DND-41 (cell line): Measurements from ENCODE around the gene RNF223.

ENCODE experiments used
- ATAC-seq: fragments of 200-7000 bp; cut with Tn5 transposase; 3 replicates; pipeline ENCODE4 v1.9.1; 2021; ENCODE audit warnings: low read depth; ENCODE audit not compliant: insufficient read depth
- DNase-seq: peaks from one replicate; pipeline ENCODE4 v3.0.0-alpha.2; 2020
- H2AFZ ChIP-seq: 2 replicates; pipeline ENCODE4 v1.6.0; 2012; ENCODE audit warnings: low read depth, low read length
- H3K27ac ChIP-seq: 2 replicates; pipeline ENCODE4 v1.5.1; 2012; ENCODE audit warnings: low read length, inconsistent platforms
- H3K27me3 ChIP-seq: fragments of 200-600 bp; sonication (generic); 2 replicates; pipeline ENCODE4 v1.6.0; 2012; ENCODE audit warnings: low read length, mild to moderate bottlenecking, inconsistent platforms; ENCODE audit not compliant: insufficient read depth, poor library complexity
- H3K36me3 ChIP-seq: 2 replicates; pipeline ENCODE4 v1.5.1; 2012; ENCODE audit warnings: low read length, inconsistent platforms; ENCODE audit not compliant: insufficient read depth
- H3K4me1 ChIP-seq: 2 replicates; pipeline ENCODE4 v1.5.1; 2012; ENCODE audit warnings: mild to moderate bottlenecking, low read length; ENCODE audit not compliant: insufficient read depth
- H3K4me2 ChIP-seq: 2 replicates; pipeline ENCODE4 v1.6.0; 2012; ENCODE audit warnings: mild to moderate bottlenecking, moderate library complexity, low read length, inconsistent platforms; ENCODE audit not compliant: insufficient read depth
- H3K4me3 ChIP-seq, 2 experiments: fragments of 200-600 bp in 1 of 2; shearing (Covaris generic) in 1 of 2; 2 replicates each; pipeline ENCODE4 v1.5.1; 2012 to 2016; ENCODE audit warnings: inconsistent platforms in 2 of 2, low read length in 2 of 2, mild to moderate bottlenecking in 2 of 2, low read depth in 1 of 2, moderate library complexity in 1 of 2
- H3K79me2 ChIP-seq: 2 replicates; pipeline ENCODE4 v1.6.0; 2012; ENCODE audit warnings: low read length, inconsistent platforms; ENCODE audit not compliant: insufficient read depth
- H3K9ac ChIP-seq: 2 replicates; pipeline ENCODE4 v1.6.0; 2012; ENCODE audit warnings: low read depth, mild to moderate bottlenecking, inconsistent platforms, low read length, moderate library complexity
- H3K9me3 ChIP-seq: 2 replicates; pipeline ENCODE4 v1.5.1; 2012; ENCODE audit warnings: low read length, moderate library complexity, mild to moderate bottlenecking, inconsistent platforms; ENCODE audit not compliant: insufficient read depth, severe bottlenecking
- H4K20me1 ChIP-seq: 2 replicates; pipeline ENCODE4 v1.6.0; 2012; ENCODE audit warnings: low read length; ENCODE audit not compliant: insufficient read depth
- EZH2 ChIP-seq: IDR thresholded peaks from 3 replicates; pipeline ENCODE4 v1.6.1; 2012; ENCODE audit warnings: borderline replicate concordance, low read depth, mild to moderate bottlenecking, moderate library complexity, low read length, inconsistent platforms; ENCODE audit not compliant: severe bottlenecking
- TF ChIP-seq, protein P1 (sequence below): IDR thresholded peaks from 2 replicates; pipeline ENCODE4 v1.5.1; 2012; ENCODE audit warnings: borderline replicate concordance, low read length, moderate library complexity, mild to moderate bottlenecking; ENCODE audit not compliant: poor library complexity, severe bottlenecking; ENCODE audit errors: extremely low read depth

RNF223 gene

DNA sequence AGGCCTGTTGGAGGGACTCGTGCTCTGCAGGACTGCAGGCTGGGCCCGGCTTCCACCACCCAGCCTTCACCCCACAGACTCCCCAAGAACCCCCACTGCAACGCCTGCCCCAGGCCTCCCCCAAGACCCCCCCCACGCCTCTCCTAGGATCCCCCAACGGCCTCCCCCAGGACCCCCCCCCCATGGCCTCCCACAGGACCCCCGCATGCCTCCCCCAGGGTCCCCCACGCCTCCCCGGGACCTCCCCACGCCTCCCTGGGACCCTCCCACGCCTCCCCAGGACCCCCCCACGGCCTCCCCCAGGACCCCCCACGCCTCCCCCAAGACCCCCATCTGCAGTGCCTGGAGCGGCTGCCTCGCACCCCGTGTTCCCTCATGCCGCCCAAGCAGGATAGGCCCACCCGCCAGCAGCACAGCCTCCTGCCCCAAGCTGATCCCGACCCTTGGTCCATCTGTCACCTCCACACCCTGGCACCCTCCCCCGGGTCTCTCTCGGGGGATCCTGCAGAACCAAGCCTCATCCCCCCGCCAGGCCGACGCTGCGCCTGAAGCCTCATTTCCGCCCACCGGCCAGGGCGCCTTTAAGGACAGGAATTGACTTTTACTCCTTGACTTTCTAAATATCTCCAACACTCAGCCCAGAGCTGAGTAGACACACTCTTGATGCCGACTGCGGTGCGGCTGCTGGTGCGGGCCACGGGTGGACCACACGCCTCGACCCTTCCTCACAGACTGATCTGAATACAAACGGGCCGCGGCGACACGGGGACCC, 14.1 kb upstream of the RNF223 start:
- H3K27ac ChIP-seq: no peak overlapping the region
- TF ChIP-seq EZH2: no peak
- TF ChIP-seq, protein P1, sequence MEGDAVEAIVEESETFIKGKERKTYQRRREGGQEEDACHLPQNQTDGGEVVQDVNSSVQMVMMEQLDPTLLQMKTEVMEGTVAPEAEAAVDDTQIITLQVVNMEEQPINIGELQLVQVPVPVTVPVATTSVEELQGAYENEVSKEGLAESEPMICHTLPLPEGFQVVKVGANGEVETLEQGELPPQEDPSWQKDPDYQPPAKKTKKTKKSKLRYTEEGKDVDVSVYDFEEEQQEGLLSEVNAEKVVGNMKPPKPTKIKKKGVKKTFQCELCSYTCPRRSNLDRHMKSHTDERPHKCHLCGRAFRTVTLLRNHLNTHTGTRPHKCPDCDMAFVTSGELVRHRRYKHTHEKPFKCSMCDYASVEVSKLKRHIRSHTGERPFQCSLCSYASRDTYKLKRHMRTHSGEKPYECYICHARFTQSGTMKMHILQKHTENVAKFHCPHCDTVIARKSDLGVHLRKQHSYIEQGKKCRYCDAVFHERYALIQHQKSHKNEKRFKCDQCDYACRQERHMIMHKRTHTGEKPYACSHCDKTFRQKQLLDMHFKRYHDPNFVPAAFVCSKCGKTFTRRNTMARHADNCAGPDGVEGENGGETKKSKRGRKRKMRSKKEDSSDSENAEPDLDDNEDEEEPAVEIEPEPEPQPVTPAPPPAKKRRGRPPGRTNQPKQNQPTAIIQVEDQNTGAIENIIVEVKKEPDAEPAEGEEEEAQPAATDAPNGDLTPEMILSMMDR: no peak
- no peak overlapping the region for H3K4me3 ChIP-seq
- DNase-seq (no peak), ATAC-seq (no peak)
- no peaks in the 10 kb centered on the region for H3K27me3 ChIP-seq
- no peaks in the 10 kb centered on the region for H3K4me1 ChIP-seq
- no peak overlapping the region for H3K9ac ChIP-seq
- H3K79me2 ChIP-seq: no peaks in the 10 kb centered on the region
- H3K36me3 ChIP-seq: peaks cover 12% of the 10 kb centered on the region
- H3K4me2 ChIP-seq: no peak overlapping the region
- no peak overlapping the region for H2AFZ ChIP-seq
- H4K20me1 ChIP-seq: peaks cover 30% of the 10 kb centered on the region
- no peaks in the 10 kb centered on the region for H3K9me3 ChIP-seq

DNA sequence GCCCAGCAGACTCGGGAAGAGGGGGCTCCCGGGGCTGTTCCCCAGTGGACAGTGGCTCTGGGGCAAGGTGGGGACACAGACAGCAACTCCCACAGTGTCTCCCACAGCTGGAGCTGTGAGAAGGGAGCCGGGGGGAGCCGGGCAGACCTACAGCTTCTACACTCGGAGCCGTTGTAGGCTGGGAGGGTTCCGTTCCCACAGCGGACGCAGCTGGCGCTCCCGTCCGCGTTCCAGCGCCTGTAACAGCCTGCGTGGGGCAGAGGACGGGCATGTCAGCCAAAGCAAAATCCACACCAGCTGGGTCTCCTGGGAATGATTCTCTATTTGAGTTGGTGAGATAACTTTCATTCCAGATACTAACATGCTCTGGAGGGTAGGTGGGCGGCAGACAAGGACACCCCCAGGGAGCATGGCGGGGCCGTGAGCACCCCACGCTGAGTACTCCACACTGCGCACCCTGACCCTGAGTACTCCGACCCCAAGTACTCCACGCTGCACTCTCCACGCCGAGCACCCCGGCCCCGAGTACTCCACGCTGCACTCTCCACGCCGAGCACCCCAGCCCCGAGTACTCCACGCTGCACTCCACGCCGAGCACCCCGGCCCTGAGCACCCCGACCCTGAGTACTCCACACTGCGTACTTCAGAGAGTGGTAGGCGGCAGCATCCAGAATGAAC, 13.4 kb upstream of the RNF223 start:
- H4K20me1 ChIP-seq: peaks cover 25% of the 10 kb centered on the region
- no peak overlapping the region for H3K9ac ChIP-seq
- H3K27ac ChIP-seq: no peak overlapping the region
- no peaks in the 10 kb centered on the region for H3K4me1 ChIP-seq
- no peak overlapping the region for H3K4me3 ChIP-seq
- DNase-seq (no peak), ATAC-seq (no peak)
- H3K36me3 ChIP-seq: peaks cover 12% of the 10 kb centered on the region
- no peak overlapping the region for H3K4me2 ChIP-seq
- no peak overlapping the region for H2AFZ ChIP-seq
- TF ChIP-seq, protein P1: no peak
- TF ChIP-seq EZH2: no peak
- H3K79me2 ChIP-seq: no peaks in the 10 kb centered on the region
- no peaks in the 10 kb centered on the region for H3K9me3 ChIP-seq
- no peaks in the 10 kb centered on the region for H3K27me3 ChIP-seq

DNA sequence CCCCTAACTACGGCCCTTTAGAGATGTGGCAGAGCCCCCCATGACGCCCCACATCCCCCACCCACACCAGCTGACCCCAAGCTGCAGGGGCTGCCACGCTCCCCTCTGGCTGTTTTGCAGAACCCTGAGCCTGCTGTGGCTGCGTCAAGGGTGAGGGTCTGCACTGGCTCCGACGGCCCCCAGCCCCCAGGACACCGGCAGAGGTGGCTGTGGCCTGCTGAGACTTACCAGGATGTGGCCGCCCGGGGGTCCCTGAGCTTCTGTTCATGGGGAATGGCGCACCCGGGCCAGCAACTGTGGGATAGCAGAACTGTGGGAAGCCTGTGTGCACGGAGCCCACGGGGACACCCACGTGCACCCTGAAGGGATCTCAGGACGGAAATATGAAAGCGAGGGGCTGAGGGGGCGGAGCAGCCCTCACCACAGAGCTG, 12.8 kb upstream of the RNF223 start:
- Histone ChIP-seq H3K79me2 (no peaks in the 10 kb centered on the region), H3K27ac (no peak overlapping the region), H3K9me3 (no peaks in the 10 kb centered on the region), H3K9ac (no peak overlapping the region), H4K20me1 (peaks cover 19% of the 10 kb centered on the region), H3K4me1 (no peaks in the 10 kb centered on the region), H3K36me3 (peaks cover 12% of the 10 kb centered on the region), H3K27me3 (no peaks in the 10 kb centered on the region), H2AFZ (no peak overlapping the region), H3K4me2 (no peak overlapping the region), H3K4me3 (no peak overlapping the region)
- DNase-seq (no peak), ATAC-seq (no peak)
- TF ChIP-seq, protein P1: no peak
- no peak for TF ChIP-seq EZH2
